ENCODE data around the gene RIPOR2.
"Not testable (repeated sequence)": the region's sequence is repeated elsewhere in the genome, so short reads cannot be mapped to it uniquely, and the experiment has no call there.

The RIPOR2 gene

DNA sequence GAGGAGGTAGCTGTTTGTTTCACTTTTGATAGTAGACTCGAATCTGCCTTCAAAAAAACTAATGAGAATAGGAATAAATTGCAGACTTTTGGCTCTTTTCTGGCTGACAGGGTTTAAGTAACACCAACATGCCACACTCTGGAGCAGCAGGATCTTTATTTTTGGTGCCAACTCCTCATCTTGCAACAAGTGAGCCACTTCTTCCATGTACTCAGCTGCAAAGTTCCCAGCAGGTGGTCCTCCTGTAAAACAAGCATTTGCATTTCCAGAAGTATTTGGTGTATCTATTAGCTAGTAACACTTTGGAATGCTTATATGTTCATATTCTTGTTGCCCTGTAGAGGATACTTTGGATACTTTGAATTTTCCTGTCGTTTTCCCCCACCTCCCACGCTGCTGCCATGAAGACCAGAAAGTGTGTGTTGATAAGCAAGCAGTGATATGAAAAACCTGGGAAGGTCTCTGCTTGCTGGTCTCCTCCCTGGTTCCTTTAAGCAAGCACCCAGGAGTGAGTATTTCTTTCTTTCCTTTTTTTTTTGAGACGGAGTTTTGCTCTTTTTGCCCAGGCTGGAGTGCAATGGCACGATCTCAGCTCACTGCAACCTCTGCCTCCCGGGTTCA lies 138.1 kb downstream of the RIPOR2 start:
- no peak for DNase-seq

DNA sequence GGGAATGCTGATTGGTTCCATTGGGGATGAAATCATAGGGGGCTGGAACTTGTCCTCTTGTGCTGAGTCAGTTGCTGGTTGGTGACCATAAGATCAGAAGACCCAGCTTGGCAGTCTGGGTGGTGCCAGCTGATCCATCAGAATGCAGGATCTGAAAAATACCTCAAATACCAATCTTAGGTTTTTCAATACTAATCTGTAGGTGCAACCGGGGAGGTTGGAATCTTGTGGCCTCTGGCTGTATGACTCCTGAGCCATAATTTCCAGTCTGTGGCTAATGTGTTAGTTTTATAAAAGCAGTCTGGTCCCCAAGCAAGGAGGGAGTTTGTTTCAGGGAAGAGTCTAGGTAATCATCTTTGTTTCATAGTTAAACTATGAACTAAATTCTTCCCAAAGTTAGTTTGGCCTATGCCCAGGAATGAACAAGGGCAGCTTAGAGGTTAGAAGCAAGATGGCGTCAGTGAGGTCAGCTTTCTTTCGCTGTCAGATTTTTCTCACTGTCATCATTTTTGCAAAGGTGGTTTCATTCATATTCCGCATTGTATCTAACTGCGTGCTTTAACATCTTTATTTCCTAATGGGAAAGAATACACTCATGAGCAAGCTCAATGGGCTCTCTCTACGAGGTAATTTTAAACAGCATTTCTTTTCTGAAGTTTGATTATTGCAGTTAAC lies 139.0 kb downstream of the RIPOR2 start:
- DNase-seq: no peak

DNA sequence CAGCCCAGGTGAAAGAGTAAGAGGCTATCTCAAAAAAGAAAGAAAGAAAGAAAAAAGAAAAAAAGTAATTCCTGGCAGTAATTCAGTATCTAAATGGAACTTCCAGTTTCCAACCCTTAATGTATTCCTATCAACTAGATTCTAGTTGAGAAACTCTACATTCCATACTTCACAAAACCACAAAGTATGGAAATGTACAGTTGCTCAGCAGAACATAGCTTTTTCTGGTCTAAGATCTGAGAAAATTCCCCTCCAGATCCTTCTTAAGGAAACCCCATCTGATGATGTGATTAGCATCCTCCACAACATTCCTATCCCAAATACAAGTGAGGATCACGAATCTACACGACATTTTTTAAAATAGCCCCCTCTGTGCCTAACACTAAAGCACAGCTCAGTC lies 140.7 kb downstream of the RIPOR2 start:
- DNase-seq: no peak

DNA sequence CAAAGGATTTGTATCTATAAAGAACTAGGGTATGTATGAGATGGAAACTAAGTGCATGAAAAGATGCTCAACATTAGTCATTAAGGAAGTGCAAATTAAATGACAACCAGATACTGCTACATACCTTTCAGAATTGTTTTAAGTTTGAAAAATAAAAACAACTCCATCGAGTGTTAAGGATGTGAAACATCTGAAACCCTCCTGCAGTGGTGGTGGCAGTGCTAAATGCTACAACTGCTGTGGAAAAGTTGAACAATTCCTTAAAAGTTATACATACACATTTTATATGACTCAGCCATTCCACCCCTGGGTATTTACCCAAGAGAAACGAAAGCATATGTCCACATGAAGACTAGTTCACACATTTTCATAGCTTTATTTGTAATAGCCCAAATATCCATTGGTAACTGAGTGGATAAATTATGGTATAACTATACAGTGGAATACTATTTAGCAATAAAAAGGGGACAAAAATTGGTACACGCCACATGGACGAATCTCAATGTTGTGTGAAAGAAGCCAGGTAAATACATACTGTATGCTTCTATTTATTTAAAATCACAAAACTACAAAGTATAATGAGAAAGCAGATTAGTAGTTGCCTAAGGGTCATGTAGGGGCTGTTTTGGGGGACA lies 147.6 kb downstream of the RIPOR2 start:
- no peak for DNase-seq

DNA sequence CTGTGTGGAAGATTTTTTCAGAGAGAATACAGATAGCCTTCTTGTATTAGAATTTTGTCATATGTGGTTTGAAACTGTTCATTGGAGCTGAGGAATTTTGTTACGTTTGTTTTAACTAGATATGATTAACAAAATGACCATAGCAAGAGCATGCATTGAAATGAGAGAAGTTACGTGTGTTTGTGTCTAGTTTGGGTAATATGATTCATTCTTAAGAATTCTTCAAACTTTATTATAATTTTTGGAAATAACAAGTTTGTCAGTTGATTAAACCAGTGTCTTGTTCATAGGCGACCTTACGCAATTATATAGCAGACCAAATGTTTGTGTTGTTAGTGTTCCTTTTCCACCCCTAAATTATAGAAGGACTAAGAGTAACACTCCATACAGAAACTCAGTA lies 155.6 kb downstream of the RIPOR2 start:
- no peak for DNase-seq

DNA sequence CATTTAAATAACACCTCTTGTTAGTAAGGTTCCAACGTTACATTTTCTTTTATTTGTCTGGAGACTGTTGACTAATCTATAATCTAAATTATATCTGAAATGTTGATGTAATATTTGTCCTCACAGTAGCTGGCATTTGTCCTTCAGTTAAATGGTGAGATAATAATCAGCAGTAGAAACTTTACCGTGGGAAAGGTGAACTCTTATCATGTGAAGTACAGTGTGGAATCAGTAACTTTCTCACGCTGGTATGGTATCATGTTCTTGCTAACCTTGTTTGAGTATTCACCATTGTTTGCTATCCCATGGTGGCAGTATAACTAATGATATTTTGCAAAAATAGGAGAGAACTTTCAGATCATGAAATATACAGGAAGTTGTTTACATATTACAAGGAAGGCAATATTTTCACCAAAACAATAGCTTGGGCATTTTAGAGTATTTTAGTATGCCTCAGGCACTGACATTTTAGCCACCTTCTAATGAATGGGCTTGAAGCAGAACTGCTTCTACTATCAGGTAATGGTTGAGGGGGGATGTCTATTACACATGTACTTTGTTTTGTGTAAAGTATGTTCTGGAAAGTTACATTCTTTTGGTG lies 156.2 kb downstream of the RIPOR2 start:
- DNase-seq: no peak

DNA sequence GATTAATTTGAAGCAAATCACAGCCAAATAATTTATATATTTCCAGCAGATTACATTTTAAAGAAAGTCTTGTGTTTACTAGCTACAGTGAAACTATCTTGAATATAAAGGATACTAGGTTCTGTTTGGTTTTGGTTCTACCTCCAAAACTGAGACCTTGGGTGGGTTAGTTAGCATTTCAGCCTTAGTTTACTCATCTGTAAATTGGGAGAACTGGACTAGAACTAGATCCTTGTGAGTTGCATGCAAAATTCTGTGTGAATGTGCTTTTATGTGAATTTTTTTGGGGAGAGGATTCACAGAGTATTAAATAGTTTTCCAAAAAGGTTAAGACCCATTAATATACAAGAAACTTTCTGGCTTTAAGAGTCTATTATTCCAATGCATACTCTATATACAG lies 156.9 kb downstream of the RIPOR2 start:
- DNase-seq: no peak

DNA sequence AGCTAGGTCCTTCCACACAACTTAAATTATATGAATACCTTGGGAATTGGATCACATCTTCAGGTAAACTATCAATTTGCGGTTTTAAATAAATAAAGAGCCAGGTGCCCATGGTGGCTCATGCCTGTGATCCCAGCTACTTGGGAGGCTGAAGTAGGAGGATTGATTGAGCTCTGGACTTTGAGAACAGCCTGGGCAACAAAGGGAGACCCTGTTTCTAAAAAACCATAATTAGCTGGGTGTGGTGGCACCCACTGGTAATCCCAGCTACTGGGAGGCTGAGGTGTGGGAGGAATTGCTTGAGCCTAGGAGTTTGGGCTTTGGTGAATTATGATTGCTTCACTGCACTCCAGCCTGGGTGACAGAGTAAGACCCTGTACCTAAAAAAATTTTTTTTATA lies 157.6 kb downstream of the RIPOR2 start:
- DNase-seq: no peak

DNA sequence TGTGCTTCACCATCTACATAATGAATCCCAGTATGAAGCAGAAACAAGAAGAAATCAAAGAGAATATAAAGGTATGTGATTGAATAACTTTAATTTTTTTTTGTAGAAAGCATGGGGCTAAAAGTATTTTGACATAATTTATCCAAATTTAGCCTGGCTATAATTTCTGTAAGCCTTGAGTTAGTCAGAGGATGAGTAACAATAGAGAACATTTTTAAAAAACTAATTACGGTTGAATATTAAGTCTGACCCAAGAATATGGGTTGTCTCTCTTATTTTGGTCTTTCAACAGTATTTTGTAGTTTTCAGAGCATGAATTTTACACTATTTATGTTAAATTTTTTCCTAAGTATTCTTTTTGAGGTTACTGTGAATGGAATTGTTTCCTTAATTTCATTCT lies 158.5 kb downstream of the RIPOR2 start:
- no peak for DNase-seq

DNA sequence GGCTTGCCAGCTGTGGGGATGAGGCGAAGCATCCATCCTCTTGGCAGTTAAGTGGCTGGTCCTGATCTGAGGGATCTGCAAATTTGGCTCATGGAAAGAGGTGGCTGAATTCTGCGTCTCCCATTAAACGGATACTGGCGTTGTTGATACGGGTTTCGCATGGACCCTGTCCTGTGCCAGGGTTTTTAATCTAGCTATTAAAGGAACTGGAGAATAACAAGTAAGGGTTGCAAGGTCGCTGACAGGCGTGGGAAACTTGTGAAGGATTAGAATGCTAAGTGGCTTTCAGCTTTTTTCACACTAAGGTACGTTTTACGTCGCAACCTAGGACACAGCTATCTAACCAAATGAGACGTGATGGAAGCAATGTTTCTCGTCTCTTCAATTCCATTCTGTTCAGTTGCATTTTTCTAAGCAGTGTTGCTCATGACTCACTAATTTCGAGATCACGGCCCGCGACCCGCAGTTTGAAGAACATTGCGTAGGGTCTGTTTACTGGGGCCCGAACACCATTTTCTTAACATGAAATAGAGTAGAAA lies 160.2 kb downstream of the RIPOR2 start:
- DNase-seq: no peak

DNA sequence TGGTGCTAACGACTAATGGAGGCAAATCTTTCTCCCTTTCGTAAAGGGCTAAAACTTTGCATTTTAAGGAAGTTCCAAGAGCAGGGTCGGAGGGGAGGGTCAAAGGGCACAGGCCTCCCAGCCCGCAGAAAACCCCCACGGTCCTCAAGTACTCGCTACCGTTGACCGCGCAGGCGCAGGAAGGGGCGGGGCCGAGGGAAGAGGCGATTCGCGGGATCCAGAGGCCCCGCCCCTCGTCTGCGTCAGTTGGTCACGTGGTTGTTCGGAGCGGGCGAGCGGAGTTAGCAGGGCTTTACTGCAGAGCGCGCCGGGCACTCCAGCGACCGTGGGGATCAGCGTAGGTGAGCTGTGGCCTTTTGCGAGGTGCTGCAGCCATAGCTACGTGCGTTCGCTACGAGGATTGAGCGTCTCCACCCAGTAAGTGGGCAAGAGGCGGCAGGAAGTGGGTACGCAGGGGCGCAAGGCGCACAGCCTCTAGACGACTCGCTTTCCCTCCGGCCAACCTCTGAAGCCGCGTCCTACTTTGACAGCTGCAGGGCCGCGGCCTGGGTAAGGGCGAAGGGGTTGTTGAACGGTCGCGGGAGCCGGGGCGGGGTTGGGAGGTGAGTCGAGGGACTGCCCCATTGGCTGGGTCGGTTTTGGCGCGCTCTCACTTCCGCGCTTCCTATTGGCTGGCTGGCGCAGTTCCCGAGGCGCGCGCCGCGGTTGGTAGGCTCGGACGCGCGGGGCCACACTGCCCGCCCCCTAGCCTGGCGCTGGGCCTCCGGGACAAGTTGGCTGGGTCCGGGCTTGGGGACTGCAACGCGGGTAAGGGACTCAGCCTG lies 160.9 kb downstream of the RIPOR2 start, which contains the start of gene GMNN:
Gene GMNN, plus strand, starts transcription at position 242 of the 824 bp plus-strand sequence. CDS start 2,310 bp downstream, outside the sequence.
- peak; percentile 96 for DNase-seq

DNA sequence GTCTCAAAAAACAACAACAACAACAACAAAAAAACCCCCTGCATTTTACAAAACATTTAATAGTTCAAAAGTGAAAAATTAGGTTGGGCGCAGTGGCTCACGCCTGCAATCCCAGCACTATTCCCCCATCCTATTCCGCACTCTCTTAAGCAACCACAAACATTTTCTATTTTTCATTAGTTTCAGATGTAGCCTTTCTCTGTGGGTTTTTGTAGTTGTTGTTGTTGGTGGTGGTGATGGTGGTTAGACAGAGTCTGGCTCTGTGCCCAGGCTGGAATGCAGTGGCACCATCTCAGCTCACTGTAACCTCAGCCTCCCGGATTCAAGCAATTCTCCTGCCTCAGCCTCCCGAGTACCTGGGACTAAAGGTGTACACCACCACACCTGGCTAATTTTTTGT lies 167.4 kb downstream of the RIPOR2 start:
- DNase-seq: no peak

DNA sequence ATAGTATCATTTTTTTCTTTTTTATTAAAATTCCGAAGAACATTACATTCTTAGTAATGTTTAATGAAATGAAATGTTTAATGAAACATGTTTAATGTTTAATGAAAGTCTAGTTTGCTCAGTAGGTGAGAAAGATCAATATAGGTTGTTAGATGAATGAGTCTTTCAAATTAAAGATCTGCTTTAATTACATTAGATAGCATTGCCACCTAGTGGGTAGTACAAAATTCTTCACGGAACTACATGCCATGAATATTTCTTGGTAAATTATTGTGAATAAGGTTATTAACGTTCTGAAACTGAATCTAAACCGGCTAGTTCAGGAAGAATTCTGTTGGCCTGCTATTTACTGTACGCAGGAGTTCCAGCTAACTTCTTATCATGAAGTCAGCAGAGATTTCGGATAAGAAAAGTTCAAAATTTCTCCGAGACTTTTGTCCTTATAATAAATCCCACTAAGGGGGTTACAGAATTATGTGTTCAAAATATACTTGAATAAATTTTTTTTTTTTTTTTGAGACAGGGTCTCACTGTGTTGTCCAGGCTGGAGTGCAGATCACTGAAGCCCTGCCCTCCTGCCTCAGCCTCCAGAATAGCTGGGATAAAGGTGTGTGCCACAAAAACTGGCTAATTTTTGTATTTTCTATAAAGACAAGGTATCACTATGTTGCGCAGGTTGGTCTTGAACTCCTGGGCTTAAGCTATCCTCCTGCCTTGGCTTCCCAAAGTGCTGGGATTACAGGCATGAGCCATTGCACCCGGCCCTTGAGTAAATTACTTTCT lies 168.9 kb downstream of the RIPOR2 start:
- DNase-seq: peak; percentile 51

DNA sequence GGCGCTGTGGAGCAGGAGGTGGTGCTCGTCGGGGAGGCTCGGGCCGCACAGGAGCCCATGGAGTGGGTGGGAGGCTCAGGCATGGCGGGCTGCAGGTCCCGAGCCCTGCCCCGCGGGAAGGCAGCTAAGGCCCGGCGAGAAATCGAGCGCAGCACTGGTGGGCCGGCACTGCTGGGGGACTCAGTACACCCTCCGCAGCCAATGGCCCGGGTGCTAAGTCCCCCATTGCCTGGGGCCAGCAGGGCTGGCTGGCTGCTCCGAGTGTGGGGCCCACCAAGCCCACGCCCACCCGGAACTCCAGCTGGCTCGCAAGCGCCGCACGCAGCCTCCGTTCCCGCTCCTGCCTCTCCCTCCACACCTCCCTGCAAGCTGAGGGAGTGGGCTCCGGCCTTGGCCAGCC lies 169.8 kb downstream of the RIPOR2 start:
- DNase-seq: not testable (repeated sequence)

DNA sequence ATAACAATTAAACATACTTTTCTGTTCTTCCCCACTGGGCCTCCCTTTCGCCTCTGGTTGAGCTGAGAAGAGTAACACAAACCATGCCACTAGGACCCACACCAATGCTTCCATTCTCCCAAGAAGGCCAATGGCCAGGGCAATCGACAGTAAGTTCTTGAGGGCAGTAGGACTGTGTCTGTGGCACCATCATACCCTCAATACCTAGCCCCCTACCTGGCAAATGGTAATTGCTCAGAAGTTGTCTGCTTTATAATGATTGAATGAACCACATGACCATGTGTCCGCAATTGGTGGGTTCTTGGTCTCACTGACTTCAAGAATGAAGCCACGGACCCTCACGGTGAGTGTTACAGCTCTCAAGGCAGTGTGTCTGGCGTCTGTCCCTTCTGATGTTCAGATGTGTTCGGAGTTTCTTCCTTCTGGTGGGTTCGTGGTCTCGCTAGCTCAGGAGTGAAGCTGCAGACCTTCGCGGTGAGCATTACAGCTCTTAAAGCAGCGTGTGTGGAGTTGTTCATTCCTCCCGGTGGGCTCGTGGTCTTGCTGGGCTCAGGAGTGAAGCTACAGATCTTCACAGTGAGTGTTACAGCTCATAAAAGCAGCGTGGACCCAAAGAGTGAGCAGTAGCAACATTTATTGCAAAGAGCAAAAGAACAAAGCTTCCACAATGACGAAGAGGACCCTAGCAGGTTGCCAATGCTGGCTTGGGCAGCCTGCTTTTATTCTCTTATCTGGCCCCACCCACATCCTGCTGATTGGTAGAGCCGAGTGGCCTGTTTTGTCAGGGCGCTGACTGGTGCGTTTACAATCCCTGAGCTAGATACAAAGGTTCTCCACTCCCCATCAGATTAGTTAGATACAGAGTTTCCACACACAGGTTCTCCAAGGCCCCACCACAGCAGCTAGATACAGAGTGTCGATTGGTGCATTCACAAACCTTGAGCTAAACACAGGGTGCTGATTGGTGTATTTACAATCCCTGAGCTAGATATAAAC lies 170.6 kb downstream of the RIPOR2 start:
- not testable (repeated sequence) for DNase-seq

DNA sequence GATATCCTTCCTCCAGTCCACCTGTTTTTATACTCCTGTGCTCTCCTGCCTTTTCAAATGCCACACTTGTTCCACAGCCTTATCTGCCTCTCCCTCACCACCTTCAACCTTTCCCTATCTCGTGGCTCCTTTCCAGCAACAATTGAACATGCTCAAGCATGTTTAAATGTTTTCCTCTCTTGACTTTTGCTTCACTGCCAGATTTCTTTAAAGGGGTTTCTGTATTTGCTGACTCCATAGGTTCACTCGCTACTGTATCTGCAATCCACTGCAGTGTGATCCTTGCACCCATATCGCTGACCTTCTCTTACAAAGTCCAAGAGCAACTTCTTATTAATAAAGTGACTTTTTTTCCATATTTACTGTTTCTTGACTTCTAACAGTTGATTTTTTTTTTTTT lies 172.2 kb downstream of the RIPOR2 start:
- DNase-seq: no peak

DNA sequence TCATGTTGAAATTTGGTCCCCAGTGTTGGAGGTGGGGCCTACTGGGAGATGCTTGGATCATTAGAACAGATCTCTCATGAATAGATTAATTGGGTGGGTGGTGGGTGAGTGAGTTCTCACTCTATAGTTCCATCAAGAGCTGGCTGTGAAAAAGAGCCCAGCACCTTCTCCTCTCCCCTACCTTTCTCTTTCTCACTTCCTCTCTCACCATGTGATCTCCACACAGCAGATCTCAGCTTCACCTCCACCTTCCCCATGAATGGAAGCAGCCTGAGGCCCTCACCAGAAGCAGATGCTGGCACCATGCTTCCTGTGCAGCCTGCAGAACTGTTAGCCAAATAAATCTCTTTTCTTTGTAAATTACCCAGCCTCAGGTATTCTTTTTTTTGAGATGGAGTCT lies 173.9 kb downstream of the RIPOR2 start:
- no peak for DNase-seq

DNA sequence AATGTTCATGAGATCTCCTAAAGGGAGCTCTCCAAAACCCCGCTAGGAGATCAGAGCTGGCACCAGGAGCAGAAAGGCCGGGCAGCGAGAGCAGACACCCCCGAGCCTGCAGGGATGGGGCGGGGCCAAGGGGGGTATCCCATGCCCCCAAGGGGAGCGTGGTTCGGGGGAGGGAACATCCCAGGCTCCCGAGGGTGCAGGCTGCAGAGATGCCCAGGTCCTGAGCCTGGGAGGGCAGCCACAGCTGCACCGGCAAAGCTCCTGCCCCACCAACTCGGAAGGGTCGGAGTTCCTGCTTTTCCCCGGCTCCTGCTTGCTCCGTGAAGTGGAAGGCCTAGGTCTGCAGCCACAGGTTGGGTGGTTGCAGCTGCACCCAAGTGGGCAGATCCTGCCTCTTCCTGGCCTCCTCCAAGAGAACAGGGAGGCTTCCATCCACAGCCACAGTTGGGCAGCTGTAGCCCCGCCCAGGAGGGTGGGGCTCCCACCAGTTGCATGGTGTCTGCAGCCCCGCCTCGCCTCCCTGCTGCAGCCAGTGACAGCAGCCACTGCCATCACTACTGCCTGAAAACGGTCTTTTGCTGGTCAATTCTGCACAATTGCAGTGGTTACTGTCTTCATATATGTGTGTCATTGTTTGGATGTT lies 174.4 kb downstream of the RIPOR2 start:
- no peak for DNase-seq

DNA sequence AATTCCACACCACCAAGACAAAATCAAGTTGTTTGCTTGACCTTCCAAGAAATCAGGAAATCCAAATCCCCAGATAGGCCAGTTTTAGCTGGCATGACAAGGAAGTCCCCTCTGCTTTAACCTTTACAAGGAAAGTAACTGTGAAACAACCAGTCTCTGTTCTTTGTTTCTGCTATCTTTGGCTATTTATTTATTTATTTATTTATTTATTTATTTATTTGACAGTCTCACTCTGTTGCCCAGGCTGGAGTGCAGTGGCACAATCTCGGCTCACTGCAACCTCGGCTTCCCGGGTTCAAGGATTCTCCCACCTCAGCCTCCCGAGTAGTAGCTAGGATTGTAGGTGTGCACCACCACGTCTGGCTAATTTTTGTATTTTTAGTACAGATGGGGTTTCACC lies 175.6 kb downstream of the RIPOR2 start:
- DNase-seq: no peak

DNA sequence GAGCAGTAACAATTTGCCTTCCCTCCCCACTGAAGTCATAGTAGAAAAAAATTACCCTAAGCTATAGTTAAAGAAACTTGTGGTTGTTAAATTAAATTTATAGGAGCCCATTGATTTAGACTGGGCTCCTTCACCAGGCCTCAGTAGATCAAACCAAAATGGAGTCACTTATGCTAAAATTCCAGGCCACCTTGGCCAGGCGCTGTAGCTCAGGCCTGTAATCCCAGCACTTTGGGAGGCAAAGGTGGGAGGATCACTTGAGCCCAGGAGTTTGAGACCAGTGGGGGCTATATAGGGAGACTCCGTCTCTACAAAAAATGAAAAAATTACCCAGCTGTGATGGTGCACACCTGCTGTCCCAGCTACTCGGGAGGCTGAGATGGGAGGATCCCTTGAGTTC lies 176.0 kb downstream of the RIPOR2 start:
- no peak for DNase-seq
